ENCODE data around the gene TNFRSF21.
"Not testable (repeated sequence)": the region's sequence is repeated elsewhere in the genome, so short reads cannot be mapped to it uniquely, and the experiment has no call there.

The TNFRSF21 gene

GRCh38 chr6:47239546-47239945 lies 70.2 kb downstream of the TNFRSF21 start:
- H3K9ac ChIP-seq (ENCODE audit: low read depth, low read length): no peak overlapping the region
- peaks cover 22% of the 10 kb centered on the region; the same call in 1 of the 2 replicates for H3K4me1 ChIP-seq (ENCODE audit: control insufficient read depth, insufficient read depth, low read length)
- no peak overlapping the region for H3K4me3 ChIP-seq (ENCODE audit: low read depth, low read length)
- no peaks in the 10 kb centered on the region for H3K9me3 ChIP-seq (ENCODE audit: control insufficient read depth, insufficient read depth, low read length)
- peaks cover 10% of the 10 kb centered on the region for H3K36me3 ChIP-seq (ENCODE audit: control insufficient read depth, insufficient read depth, low read length)
- no peaks in the 10 kb centered on the region for H3K27me3 ChIP-seq (ENCODE audit: control insufficient read depth, insufficient read depth, low read length)
- no peak overlapping the region for H3K27ac ChIP-seq (ENCODE audit: low read depth, low read length)

GRCh38 chr6:47238456-47238995 lies 71.2 kb downstream of the TNFRSF21 start:
- H3K4me1 ChIP-seq (ENCODE audit: control insufficient read depth, insufficient read depth, low read length): peaks cover 22% of the 10 kb centered on the region; the same call in 1 of the 2 replicates
- no peaks in the 10 kb centered on the region for H3K9me3 ChIP-seq (ENCODE audit: control insufficient read depth, insufficient read depth, low read length)
- no peak overlapping the region for H3K4me3 ChIP-seq (ENCODE audit: low read depth, low read length)
- H3K36me3 ChIP-seq (ENCODE audit: control insufficient read depth, insufficient read depth, low read length): peaks cover 16% of the 10 kb centered on the region
- no peak overlapping the region for H3K27ac ChIP-seq (ENCODE audit: low read depth, low read length)
- H3K9ac ChIP-seq (ENCODE audit: low read depth, low read length): no peak overlapping the region
- H3K27me3 ChIP-seq (ENCODE audit: control insufficient read depth, insufficient read depth, low read length): no peaks in the 10 kb centered on the region

- H3K4me3 ChIP-seq (ENCODE audit: low read depth, low read length): no peak overlapping the region
- peaks cover 14% of the 10 kb centered on the region; the same call in 1 of the 2 replicates for H3K4me1 ChIP-seq (ENCODE audit: control insufficient read depth, insufficient read depth, low read length)
- H3K9ac ChIP-seq (ENCODE audit: low read depth, low read length): no peak overlapping the region
- peaks cover 26% of the 10 kb centered on the region for H3K36me3 ChIP-seq (ENCODE audit: control insufficient read depth, insufficient read depth, low read length)
- no peaks in the 10 kb centered on the region for H3K27me3 ChIP-seq (ENCODE audit: control insufficient read depth, insufficient read depth, low read length)
- H3K9me3 ChIP-seq (ENCODE audit: control insufficient read depth, insufficient read depth, low read length): no peaks in the 10 kb centered on the region
- H3K27ac ChIP-seq (ENCODE audit: low read depth, low read length): no peak overlapping the region
Observed at GRCh38 chr6:47237196-47237595, 72.5 kb downstream of the TNFRSF21 start.

- H3K4me3 ChIP-seq (ENCODE audit: low read depth, low read length): no peak overlapping the region
- peaks cover 11% of the 10 kb centered on the region; the same call in 1 of the 2 replicates for H3K4me1 ChIP-seq (ENCODE audit: control insufficient read depth, insufficient read depth, low read length)
- no peak overlapping the region for H3K27ac ChIP-seq (ENCODE audit: low read depth, low read length)
- H3K9me3 ChIP-seq (ENCODE audit: control insufficient read depth, insufficient read depth, low read length): no peaks in the 10 kb centered on the region
- H3K36me3 ChIP-seq (ENCODE audit: control insufficient read depth, insufficient read depth, low read length): peaks cover 34% of the 10 kb centered on the region
- no peaks in the 10 kb centered on the region for H3K27me3 ChIP-seq (ENCODE audit: control insufficient read depth, insufficient read depth, low read length)
- H3K9ac ChIP-seq (ENCODE audit: low read depth, low read length): no peak overlapping the region
Observed at GRCh38 chr6:47235964-47236760, 73.5 kb downstream of the TNFRSF21 start.

GRCh38 chr6:47235421-47235820 lies 74.3 kb downstream of the TNFRSF21 start:
- Histone ChIP-seq H3K9ac (ENCODE audit: low read depth, low read length) (no peak overlapping the region), H3K9me3 (ENCODE audit: control insufficient read depth, insufficient read depth, low read length) (no peaks in the 10 kb centered on the region), H3K27ac (ENCODE audit: low read depth, low read length) (no peak overlapping the region)

GRCh38 chr6:47234266-47234933 lies 75.3 kb downstream of the TNFRSF21 start:
- no peak overlapping the region for H3K4me3 ChIP-seq (ENCODE audit: low read depth, low read length)
- peak overlapping the region; percentile 18 for H3K27ac ChIP-seq (ENCODE audit: low read depth, low read length)
- no peaks in the 10 kb centered on the region for H3K27me3 ChIP-seq (ENCODE audit: control insufficient read depth, insufficient read depth, low read length)
- H3K36me3 ChIP-seq (ENCODE audit: control insufficient read depth, insufficient read depth, low read length): peaks cover 43% of the 10 kb centered on the region
- H3K9ac ChIP-seq (ENCODE audit: low read depth, low read length): no peak overlapping the region
- H3K4me1 ChIP-seq (ENCODE audit: control insufficient read depth, insufficient read depth, low read length): peaks cover 28% of the 10 kb centered on the region
- no peaks in the 10 kb centered on the region for H3K9me3 ChIP-seq (ENCODE audit: control insufficient read depth, insufficient read depth, low read length)

More at GRCh38 chr6:47235421-47235820, 74.3 kb downstream of the TNFRSF21 start:
- Histone ChIP-seq H3K4me1 (ENCODE audit: control insufficient read depth, insufficient read depth, low read length) (peaks cover 18% of the 10 kb centered on the region), H3K36me3 (ENCODE audit: control insufficient read depth, insufficient read depth, low read length) (peaks cover 41% of the 10 kb centered on the region), H3K4me3 (ENCODE audit: low read depth, low read length) (no peak overlapping the region), H3K27me3 (ENCODE audit: control insufficient read depth, insufficient read depth, low read length) (no peaks in the 10 kb centered on the region)

- Histone ChIP-seq H3K9me3 (ENCODE audit: control insufficient read depth, insufficient read depth, low read length) (no peaks in the 10 kb centered on the region), H3K4me1 (ENCODE audit: control insufficient read depth, insufficient read depth, low read length) (peaks cover 22% of the 10 kb centered on the region), H3K4me3 (ENCODE audit: low read depth, low read length) (no peak overlapping the region), H3K36me3 (ENCODE audit: control insufficient read depth, insufficient read depth, low read length) (peaks cover 42% of the 10 kb centered on the region), H3K27me3 (ENCODE audit: control insufficient read depth, insufficient read depth, low read length) (no peaks in the 10 kb centered on the region), H3K9ac (ENCODE audit: low read depth, low read length) (no peak overlapping the region), H3K27ac (ENCODE audit: low read depth, low read length) (no peak overlapping the region)
Observed at GRCh38 chr6:47231151-47231550, 78.6 kb downstream of the TNFRSF21 start.

GRCh38 chr6:47230579-47230978 lies 79.1 kb downstream of the TNFRSF21 start:
- peaks cover 22% of the 10 kb centered on the region for H3K4me1 ChIP-seq (ENCODE audit: control insufficient read depth, insufficient read depth, low read length)
- H3K4me3 ChIP-seq (ENCODE audit: low read depth, low read length): no peak overlapping the region
- H3K36me3 ChIP-seq (ENCODE audit: control insufficient read depth, insufficient read depth, low read length): peaks cover 42% of the 10 kb centered on the region
- H3K9me3 ChIP-seq (ENCODE audit: control insufficient read depth, insufficient read depth, low read length): no peaks in the 10 kb centered on the region
- H3K27me3 ChIP-seq (ENCODE audit: control insufficient read depth, insufficient read depth, low read length): no peaks in the 10 kb centered on the region
- H3K9ac ChIP-seq (ENCODE audit: low read depth, low read length): no peak overlapping the region
- H3K27ac ChIP-seq (ENCODE audit: low read depth, low read length): no peak overlapping the region

- no peaks in the 10 kb centered on the region for H3K27me3 ChIP-seq (ENCODE audit: control insufficient read depth, insufficient read depth, low read length)
- H3K9ac ChIP-seq (ENCODE audit: low read depth, low read length): no peak overlapping the region
- peaks cover 39% of the 10 kb centered on the region for H3K36me3 ChIP-seq (ENCODE audit: control insufficient read depth, insufficient read depth, low read length)
- no peaks in the 10 kb centered on the region for H3K9me3 ChIP-seq (ENCODE audit: control insufficient read depth, insufficient read depth, low read length)
- H3K4me1 ChIP-seq (ENCODE audit: control insufficient read depth, insufficient read depth, low read length): peaks cover 19% of the 10 kb centered on the region
- no peak overlapping the region for H3K27ac ChIP-seq (ENCODE audit: low read depth, low read length)
- H3K4me3 ChIP-seq (ENCODE audit: low read depth, low read length): no peak overlapping the region
Observed at GRCh38 chr6:47229255-47229654, 80.5 kb downstream of the TNFRSF21 start.

- H3K4me1 ChIP-seq (ENCODE audit: control insufficient read depth, insufficient read depth, low read length): peaks cover 19% of the 10 kb centered on the region
- not testable (repeated sequence) for H3K27me3 ChIP-seq (ENCODE audit: control insufficient read depth, insufficient read depth, low read length); H3K27ac ChIP-seq (ENCODE audit: low read depth, low read length); H3K9ac ChIP-seq (ENCODE audit: low read depth, low read length); H3K4me3 ChIP-seq (ENCODE audit: low read depth, low read length); H3K9me3 ChIP-seq (ENCODE audit: control insufficient read depth, insufficient read depth, low read length)
- peaks cover 31% of the 10 kb centered on the region for H3K36me3 ChIP-seq (ENCODE audit: control insufficient read depth, insufficient read depth, low read length)
Observed at GRCh38 chr6:47228093-47228492, 81.6 kb downstream of the TNFRSF21 start.

- H3K27me3 ChIP-seq (ENCODE audit: control insufficient read depth, insufficient read depth, low read length); H3K9ac ChIP-seq (ENCODE audit: low read depth, low read length); H3K9me3 ChIP-seq (ENCODE audit: control insufficient read depth, insufficient read depth, low read length); H3K4me3 ChIP-seq (ENCODE audit: low read depth, low read length); H3K27ac ChIP-seq (ENCODE audit: low read depth, low read length); H3K36me3 ChIP-seq (ENCODE audit: control insufficient read depth, insufficient read depth, low read length): not testable (repeated sequence)
- peaks cover 10% of the 10 kb centered on the region for H3K4me1 ChIP-seq (ENCODE audit: control insufficient read depth, insufficient read depth, low read length)
Observed at GRCh38 chr6:47223251-47223650, 86.5 kb downstream of the TNFRSF21 start.

All from HUES48 (cell line).